GM19043 (cell line): Measurements from ENCODE around the gene PIGU.
"Not testable (repeated sequence)": the region's sequence is repeated elsewhere in the genome, so short reads cannot be mapped to it uniquely, and the experiment has no call there.

Source experiments
- ATAC-seq: cut with Tn5 transposase; IDR thresholded peaks from one replicate; pipeline ENCODE4 v1.9.1; 2021; ENCODE audit warnings: low read depth; ENCODE audit not compliant: unreplicated experiment

Gene PIGU

DNA sequence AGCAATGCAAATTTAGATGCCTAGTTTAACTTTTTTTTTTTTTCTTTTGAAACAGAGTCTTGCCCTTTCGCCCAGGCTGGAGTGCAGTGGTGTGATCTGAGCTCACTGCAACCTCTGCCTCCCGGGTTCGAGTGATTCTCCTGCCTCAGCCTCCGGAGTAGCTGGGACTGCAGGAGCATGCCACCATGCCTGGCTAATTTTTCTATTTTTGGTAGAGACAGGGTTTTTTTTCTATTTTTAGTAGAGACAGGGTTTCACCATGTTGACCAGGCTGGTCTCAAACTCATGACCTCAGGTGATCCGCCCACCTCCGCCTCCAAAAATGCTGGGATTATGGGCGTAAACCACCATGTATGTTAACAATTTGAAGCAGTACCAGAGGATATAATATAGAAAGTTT lies 158.0 kb downstream of the PIGU start:
- ATAC-seq, result not testable (repeated sequence)

DNA sequence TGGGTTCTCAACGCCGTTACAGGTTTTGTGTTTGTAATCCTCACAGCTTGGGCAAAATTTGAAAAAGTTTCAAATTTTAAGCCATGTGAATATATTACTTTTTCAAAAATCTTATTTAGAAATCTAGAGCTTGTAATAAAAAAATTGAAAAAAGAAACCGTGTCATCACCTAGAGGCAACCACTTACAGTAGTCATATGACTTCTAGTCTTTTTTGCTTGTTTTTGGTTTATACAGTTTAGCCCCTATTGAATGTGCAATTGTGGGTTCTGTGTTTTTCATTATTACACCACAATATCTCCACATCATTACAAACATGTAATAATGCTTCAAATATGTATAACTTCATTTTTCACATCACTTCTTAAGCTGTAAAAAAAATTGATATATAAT lies 159.8 kb downstream of the PIGU start:
- ATAC-seq, result no peak

DNA sequence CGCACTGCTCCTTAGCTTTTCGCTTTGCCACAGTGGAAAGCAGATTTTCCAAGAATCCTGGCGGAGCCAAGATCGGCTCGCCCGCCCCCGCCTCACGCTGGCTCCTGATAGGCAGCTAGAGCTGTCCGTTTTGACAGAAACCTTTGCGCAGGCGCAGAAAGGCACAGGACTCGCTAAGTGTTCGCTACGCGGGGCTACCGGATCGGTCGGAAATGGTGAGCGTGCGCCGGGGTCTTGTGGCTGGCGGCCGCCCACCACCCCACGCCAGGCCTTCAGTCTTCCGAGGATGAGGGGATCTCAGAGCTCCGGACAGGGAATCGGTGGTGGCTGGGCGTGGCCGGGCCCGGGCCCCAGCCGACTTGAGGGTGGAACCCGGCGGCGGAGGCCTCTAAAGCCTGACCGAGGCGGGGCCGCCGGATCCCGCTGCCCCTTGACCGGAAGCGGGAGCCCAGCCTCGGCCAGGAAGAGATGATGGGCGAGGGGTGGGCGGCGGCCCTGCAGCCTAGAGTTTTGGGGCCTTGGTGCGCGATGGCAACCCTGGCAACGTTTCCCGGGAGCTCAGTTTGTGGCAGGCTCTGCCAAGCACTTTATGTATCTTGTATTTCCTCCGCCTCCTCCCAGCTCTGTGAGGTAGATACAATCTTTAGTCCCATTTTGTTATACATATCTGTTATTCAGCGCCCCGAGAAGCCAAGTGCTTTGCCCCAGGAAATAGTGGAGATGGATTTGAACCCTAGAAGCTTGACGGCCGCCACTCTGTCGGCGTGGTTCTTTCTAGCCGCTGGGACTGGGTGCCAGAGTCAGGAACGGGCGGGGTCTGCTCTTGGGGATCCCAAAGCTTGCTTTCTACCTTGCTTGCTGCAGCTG lies 160.4 kb downstream of the PIGU start, which contains the start of gene DYNLRB1:
DYNLRB1 (plus strand) TSS at position 176 of the 867 bp plus-strand sequence; CDS start at position 213, 37 bp downstream.
- ATAC-seq, result peak; percentile 59

DNA sequence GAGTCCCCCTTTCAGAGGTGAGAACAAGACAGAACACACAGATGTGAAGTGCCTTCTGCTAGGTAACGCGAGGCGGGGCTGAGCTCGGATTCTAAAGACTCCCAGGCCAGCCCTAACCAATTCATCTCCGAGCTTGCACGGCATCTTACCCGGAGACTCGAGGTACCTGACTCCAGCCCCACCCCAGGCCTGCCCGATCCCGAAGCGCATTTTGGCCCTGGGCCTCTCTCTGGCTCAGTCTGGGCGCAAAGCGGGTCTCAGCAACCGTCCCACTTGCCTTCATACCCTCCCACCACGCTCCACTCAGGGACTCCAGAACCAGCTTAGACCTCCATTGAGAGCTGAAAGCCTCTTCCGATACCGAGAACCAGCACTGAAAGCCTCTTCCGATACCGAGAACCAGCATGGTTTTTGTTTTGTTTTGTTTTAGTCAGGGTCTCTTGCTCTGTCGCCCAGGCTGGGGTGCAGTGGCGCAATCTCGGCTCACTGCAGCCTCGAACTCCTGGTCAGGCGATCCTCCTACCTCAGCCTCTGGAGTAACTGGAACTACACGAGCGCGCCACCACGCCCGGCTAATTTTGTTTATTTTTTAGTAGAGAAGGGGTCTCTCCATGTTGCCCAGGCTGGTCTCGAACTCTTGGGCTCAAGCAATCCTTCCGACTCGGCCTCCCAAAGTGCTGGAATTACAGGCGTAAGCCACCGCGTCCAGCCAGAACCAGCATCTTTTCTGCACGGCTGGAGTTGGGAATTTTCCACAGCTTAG lies 161.2 kb downstream of the PIGU start:
- ATAC-seq, result no peak

DNA sequence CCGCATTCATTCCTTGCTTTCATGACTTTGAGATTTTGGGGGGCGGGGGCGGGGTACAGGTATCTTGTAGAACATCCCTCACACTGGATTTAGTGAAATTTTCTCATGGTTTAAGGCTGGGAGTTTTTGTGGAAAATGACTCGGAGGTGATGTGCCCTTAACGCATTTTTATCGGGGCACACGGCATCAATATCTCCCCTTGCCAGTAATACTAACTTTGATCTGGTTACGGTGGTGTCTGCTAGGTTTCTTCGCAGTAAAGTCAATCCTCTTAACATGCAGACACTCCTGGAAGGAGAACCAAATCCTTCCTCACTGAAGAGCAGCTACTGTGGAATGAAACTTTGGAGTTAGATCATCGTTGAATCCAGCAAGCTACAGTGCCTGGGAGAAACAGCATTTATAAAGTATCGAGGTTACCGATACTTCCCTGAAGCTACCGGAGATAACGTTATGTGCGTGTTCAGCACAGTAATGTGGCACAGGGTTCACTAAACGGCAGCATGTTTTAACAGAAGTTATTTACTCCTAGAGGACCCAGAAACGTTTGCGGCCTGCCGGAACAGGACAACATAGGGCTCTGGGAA lies 161.9 kb downstream of the PIGU start:
- ATAC-seq, result no peak

DNA sequence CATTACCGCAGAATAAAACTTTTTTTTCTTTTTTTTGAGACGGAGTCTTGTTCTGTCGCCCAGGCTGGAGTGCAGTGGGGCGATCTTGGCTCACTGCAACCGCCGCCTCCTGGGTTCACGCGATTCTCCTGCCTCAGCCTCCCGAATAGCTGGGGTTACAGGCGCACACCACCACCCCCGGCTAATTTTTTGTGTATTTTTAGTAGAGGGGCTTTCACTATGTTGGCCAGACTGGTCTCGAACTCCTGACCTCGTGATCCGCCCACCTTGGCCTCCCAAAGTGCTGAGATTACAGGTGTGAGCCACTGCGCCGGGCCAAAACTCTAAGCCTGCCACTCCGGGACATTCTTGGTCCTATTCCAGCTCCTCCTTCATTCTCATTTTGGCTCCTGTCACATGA lies 162.9 kb downstream of the PIGU start:
- ATAC-seq, result not testable (repeated sequence)

DNA sequence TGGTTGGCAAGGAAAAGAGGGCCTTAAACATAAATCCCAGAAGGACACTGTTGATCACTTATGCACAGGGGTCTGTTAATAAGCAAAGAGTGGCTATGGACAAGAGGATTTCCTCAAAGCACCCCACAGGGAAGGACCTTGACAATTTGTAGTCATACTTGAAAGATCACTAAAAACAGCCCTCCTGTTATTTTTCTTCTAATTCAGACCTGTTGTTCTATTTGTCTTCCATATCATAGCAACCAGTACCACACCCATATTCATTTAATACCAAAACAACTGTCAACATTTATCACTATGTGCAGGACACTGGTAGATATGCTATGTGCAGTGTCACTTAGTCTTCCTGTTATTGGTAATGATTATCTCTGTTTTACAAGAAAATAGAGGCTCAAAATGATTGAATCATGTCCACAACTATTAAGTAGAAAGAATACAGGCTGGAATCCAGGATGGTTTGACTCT lies 163.9 kb downstream of the PIGU start:
- ATAC-seq, result no peak

DNA sequence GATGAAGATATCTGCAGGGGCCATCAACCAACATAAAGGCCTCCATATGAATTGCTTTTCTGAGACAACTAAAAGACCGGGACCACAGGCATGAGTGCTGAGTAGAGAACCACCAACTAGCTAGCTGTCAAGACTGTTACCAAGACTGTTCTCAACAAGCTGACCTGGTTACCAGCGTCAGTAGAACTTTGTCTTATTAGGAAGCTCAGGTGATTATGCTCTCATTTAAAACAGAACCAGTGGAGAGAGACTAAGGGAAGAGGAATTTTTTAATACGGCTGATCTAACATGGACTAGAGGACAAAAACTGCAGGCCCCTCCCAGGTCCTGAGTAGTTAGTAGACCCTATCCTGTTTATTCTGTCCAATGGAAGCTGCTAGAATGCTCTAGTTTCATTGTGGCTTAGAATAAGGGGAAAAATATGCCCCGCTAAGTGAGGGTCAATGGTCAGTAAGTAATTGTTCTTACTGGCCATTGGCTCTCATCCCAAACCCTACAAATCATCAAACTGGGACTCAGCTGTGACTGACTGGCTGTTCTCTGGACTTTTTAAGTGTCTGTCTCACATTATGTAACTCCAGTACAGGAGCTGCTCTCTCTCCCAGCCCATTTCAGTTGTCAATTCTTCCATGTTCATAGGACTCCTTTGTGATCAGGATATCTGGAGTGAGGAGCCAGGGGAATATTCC lies 164.5 kb downstream of the PIGU start:
- ATAC-seq, result no peak

DNA sequence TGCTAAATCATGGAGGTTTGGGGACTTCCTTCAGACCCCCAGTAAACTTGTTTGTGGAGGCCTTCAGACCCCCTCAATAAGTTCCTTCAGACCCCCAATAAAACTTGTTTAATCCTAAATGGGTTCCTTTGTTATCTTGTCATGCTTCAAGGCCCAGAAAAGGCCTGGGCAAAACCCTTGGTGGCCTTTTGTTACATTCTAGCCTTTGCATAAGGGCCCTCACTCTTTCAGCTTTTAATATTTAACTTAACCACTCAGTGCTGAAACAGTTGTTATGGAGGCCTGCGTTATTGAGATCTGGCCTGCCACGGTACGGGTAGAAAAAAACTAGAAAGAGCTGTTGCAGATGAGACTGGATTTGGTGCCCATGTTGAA lies 165.0 kb downstream of the PIGU start:
- ATAC-seq, result no peak

DNA sequence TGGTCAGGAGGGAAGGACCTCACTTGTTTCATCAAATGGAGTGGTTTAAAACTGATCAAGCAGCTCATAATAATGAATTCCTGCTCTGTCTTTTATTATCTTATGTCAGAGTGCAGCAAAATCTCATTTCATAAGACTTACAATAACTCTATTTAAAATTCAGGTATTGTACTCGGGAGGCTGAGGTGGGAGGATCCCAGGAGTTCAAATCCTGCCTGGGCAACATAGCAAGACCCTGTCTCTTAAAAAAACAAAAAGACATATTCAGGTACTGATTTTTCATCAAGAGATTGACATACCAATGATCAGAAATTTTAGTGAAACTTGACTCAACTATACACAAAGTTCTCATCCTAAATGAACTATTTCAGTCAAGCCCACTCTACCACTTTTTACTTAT lies 166.3 kb downstream of the PIGU start:
- no peak for ATAC-seq
